MCF 10A (cell line): ENCODE results near the gene RNF150. TPM values are rescaled to one million over a fixed set of nuclear protein-coding genes. Genes with fewer than 3 reads are reported as not detected.
A peak's percentile ranks its signal among the peaks of the same experiment; 100 is the strongest.

Experiments used
- BruUV-seq: library from RNA; stranded (reverse); fragments of 400-500 nt; replicated peaks from 2 replicates; lab custom pipeline; 2021; lab: Mats Ljungman, UMichigan
- CTCF ChIA-PET: fragments of 300-600 bp; sonication (Branson Sonifier 250); formaldehyde crosslinking; extraction: SDS; loops from one replicate; lab custom pipeline; 2021; ENCODE audit warnings: antibody characterized with exemption, inconsistent platforms; lab: Yijun Ruan, JAX
- POLR2A ChIA-PET: fragments of 300-600, 350-650 bp; sonication (Branson Sonifier 250); formaldehyde crosslinking; extraction: SDS; loops from one replicate; lab custom pipeline; 2020; ENCODE audit warnings: antibody characterized with exemption, inconsistent platforms; lab: Yijun Ruan, JAX
- DNase-seq: peaks from one replicate; pipeline ENCODE4 v3.0.0-alpha.2; 2018; ENCODE audit not compliant: unreplicated experiment
- H3K27ac Mint-ChIP-seq: one replicate; pipeline ENCODE4 v1.8.0; 2022; ENCODE audit warnings: mild to moderate bottlenecking, low read depth, mixed read lengths; ENCODE audit not compliant: unreplicated experiment
- H3K27me3 Mint-ChIP-seq: one replicate; pipeline ENCODE4 v1.8.0; 2022; ENCODE audit warnings: mixed read lengths; ENCODE audit not compliant: insufficient read depth, unreplicated experiment
- H3K36me3 Mint-ChIP-seq: one replicate; pipeline ENCODE4 v1.8.0; 2022; ENCODE audit warnings: mild to moderate bottlenecking, moderate library complexity, mixed read lengths; ENCODE audit not compliant: insufficient read depth, unreplicated experiment
- H3K4me1 Mint-ChIP-seq: one replicate; pipeline ENCODE4 v1.8.0; 2022; ENCODE audit warnings: mixed read lengths; ENCODE audit not compliant: insufficient read depth, unreplicated experiment
- H3K4me3 Mint-ChIP-seq: one replicate; pipeline ENCODE4 v1.8.0; 2022; ENCODE audit warnings: mild to moderate bottlenecking, moderate library complexity, mixed read lengths; ENCODE audit not compliant: unreplicated experiment
- H3K9me3 Mint-ChIP-seq: one replicate; pipeline ENCODE4 v1.8.0; 2022; ENCODE audit warnings: mixed read lengths; ENCODE audit not compliant: unreplicated experiment
- CTCF ChIP-seq: fragments of 200-600 bp; IDR thresholded peaks from one replicate; pipeline ENCODE4 v1.8.0; 2022; ENCODE audit warnings: antibody characterized with exemption, mild to moderate bottlenecking; ENCODE audit not compliant: unreplicated experiment
- intact Hi-C: fragments of 100-400 bp; cut with micrococcal nuclease; formaldehyde crosslinking; loops from 2 replicates; pipeline ENCODE4 v1.14.1; 2022
- total RNA-seq: library from RNA; stranded (reverse); gene quantifications from 2 replicates; pipeline ENCODE4 v1.2.3, GENCODE V29; 2022

Gene RNF150
- total RNA-seq, 1 experiment from 2014 or later: 0.44 TPM

- intact Hi-C loops: loop anchor here (2.0 to 5.0 kb wide), 2 partner anchors 148 to 553 kb away; no protein-coding TSS in a partner anchor
- Mint-ChIP-seq H3K36me3 (no peaks in the 10 kb centered on the region), H3K27me3 (no peaks in the 10 kb centered on the region), H3K4me3 (no peak overlapping the region), H3K27ac (no peak overlapping the region), H3K4me1 (peaks cover 6% of the 10 kb centered on the region), H3K9me3 (no peaks in the 10 kb centered on the region)
- no peak for DNase-seq
- POLR2A ChIA-PET: interaction anchor here (0.6 kb wide), 1 partner anchor 141 kb away, joined by 3 read pairs; no protein-coding TSS in a partner anchor
- no TSS peak for BruUV-seq
- TF ChIP-seq CTCF: no peak
- CTCF ChIA-PET: interaction anchor here (0.6 to 1.8 kb wide), 15 partner anchors 9 to 1925 kb away, joined by 3 to 8 read pairs (median 4); no protein-coding TSS in a partner anchor
Measured at GRCh38 chr4:141159027-141159426, 25.8 kb upstream of the RNF150 start.

GRCh38 chr4:141158219-141158618 lies 24.9 kb upstream of the RNF150 start:
- CTCF ChIA-PET: interaction anchor here (0.6 to 1.8 kb wide), 26 partner anchors 9 to 1926 kb away, joined by 3 to 8 read pairs (median 4); no protein-coding TSS in a partner anchor
- peak; percentile 69 for TF ChIP-seq CTCF
- Mint-ChIP-seq H3K27me3 (no peaks in the 10 kb centered on the region), H3K4me3 (no peak overlapping the region), H3K27ac (no peak overlapping the region), H3K9me3 (no peaks in the 10 kb centered on the region), H3K36me3 (no peaks in the 10 kb centered on the region), H3K4me1 (peaks cover 6% of the 10 kb centered on the region)
- intact Hi-C loops: loop anchor here (1.0 to 5.0 kb wide), 3 partner anchors 149 to 1562 kb away; no protein-coding TSS in a partner anchor
- POLR2A ChIA-PET: interaction anchor here (0.6 kb wide), 2 partner anchors 13 to 141 kb away, joined by 3 read pairs; no protein-coding TSS in a partner anchor
- no TSS peak for BruUV-seq
- peak; percentile 62 for DNase-seq

- peaks cover 6% of the 10 kb centered on the region for H3K4me1 Mint-ChIP-seq
- H3K9me3 Mint-ChIP-seq: no peaks in the 10 kb centered on the region
- BruUV-seq: no TSS peak
- ChIA-PET POLR2A (no interaction called here), CTCF (interaction anchor here (1.0 kb wide), 1 partner anchor 1929 kb away, joined by 3 read pairs; no protein-coding TSS in a partner anchor)
- H3K27me3 Mint-ChIP-seq: no peaks in the 10 kb centered on the region
- DNase-seq: no peak
- intact Hi-C loops: loop anchor here (5.0 kb wide), 1 partner anchor 557 kb away; no protein-coding TSS in a partner anchor
- H3K4me3 Mint-ChIP-seq: no peak overlapping the region
- H3K36me3 Mint-ChIP-seq: no peaks in the 10 kb centered on the region
- TF ChIP-seq CTCF: no peak
- no peak overlapping the region for H3K27ac Mint-ChIP-seq
Measured at GRCh38 chr4:141155586-141155985, 22.3 kb upstream of the RNF150 start.

- Mint-ChIP-seq H3K9me3 (no peaks in the 10 kb centered on the region), H3K36me3 (no peaks in the 10 kb centered on the region), H3K27ac (no peak overlapping the region), H3K27me3 (no peaks in the 10 kb centered on the region), H3K4me1 (peaks cover 6% of the 10 kb centered on the region), H3K4me3 (no peak overlapping the region)
- ChIA-PET POLR2A (no interaction called here), CTCF (interaction anchor here (0.6 kb wide), 1 partner anchor 1699 kb away, joined by 3 read pairs; no protein-coding TSS in a partner anchor)
- TF ChIP-seq CTCF: no peak
- intact Hi-C loops: loop anchor here (5.0 kb wide), 1 partner anchor 558 kb away; no protein-coding TSS in a partner anchor
- no peak for DNase-seq
- no TSS peak for BruUV-seq
Measured at GRCh38 chr4:141154725-141155124, 21.5 kb upstream of the RNF150 start.
